H9 (cell line): ENCODE measurements around the gene EPS15. TPM values are rescaled to one million over a fixed set of nuclear protein-coding genes. Genes with fewer than 3 reads are reported as not detected.

Experiments
- DNase-seq: peaks from one replicate; pipeline ENCODE4 v3.0.0-alpha.2; 2017
- H2AFZ ChIP-seq: one replicate; pipeline ENCODE4 v1.6.1; 2013; ENCODE audit warnings: mild to moderate bottlenecking, low read length, control low read depth, moderate library complexity
- H2AK5ac ChIP-seq: 2 replicates; pipeline ENCODE4 v1.6.1; 2013; ENCODE audit warnings: low read length, control low read depth, mixed read lengths; ENCODE audit not compliant: insufficient read length
- H2BK120ac ChIP-seq: one replicate; pipeline ENCODE4 v1.6.1; 2013; ENCODE audit warnings: low read depth, mild to moderate bottlenecking, low read length, control low read depth, inconsistent platforms; ENCODE audit not compliant: poor library complexity, severe bottlenecking
- H2BK12ac ChIP-seq: 2 replicates; pipeline ENCODE4 v1.6.1; 2013; ENCODE audit warnings: low read length, control low read depth, mixed read lengths, low read depth; ENCODE audit not compliant: insufficient read length
- H2BK15ac ChIP-seq: 2 replicates; pipeline ENCODE4 v1.6.1; 2013; ENCODE audit warnings: low read depth, low read length, control low read depth
- H2BK20ac ChIP-seq: one replicate; pipeline ENCODE4 v1.6.1; 2013; ENCODE audit warnings: low read depth, mild to moderate bottlenecking, low read length, control low read depth, inconsistent platforms; ENCODE audit not compliant: poor library complexity, severe bottlenecking
- H2BK5ac ChIP-seq: 2 replicates; pipeline ENCODE4 v1.6.1; 2013; ENCODE audit warnings: low read length, control low read depth, mixed read lengths; ENCODE audit not compliant: insufficient read length
- H3K14ac ChIP-seq: 2 replicates; pipeline ENCODE4 v1.6.1; 2013; ENCODE audit warnings: low read length, control low read depth; ENCODE audit not compliant: insufficient read depth
- H3K18ac ChIP-seq: 2 replicates; pipeline ENCODE4 v1.6.1; 2013; ENCODE audit warnings: low read depth, mild to moderate bottlenecking, mixed read lengths, low read length, control low read depth; ENCODE audit not compliant: insufficient read length
- H3K23ac ChIP-seq: 2 replicates; pipeline ENCODE4 v1.6.1; 2013; ENCODE audit warnings: low read length, control low read depth, mixed read lengths, low read depth; ENCODE audit not compliant: insufficient read length
- H3K23me2 ChIP-seq: 2 replicates; pipeline ENCODE4 v1.6.1; 2013; ENCODE audit warnings: low read depth, mild to moderate bottlenecking, mixed read lengths, low read length, control low read depth; ENCODE audit not compliant: insufficient read length, poor library complexity, severe bottlenecking
- H3K27ac ChIP-seq: 2 replicates; pipeline ENCODE4 v1.5.1; 2013; ENCODE audit warnings: low read length, control low read depth, mixed read lengths, low read depth; ENCODE audit not compliant: insufficient read length
- H3K27me3 ChIP-seq: 2 replicates; pipeline ENCODE4 v1.6.1; 2013; ENCODE audit warnings: low read length, control low read depth, inconsistent platforms; ENCODE audit not compliant: insufficient read depth
- H3K4ac ChIP-seq: 2 replicates; pipeline ENCODE4 v1.6.1; 2013; ENCODE audit warnings: low read depth, mild to moderate bottlenecking, control low read depth, inconsistent platforms, low read length, moderate library complexity
- H3K4me1 ChIP-seq: 2 replicates; pipeline ENCODE4 v1.6.1; 2013; ENCODE audit warnings: low read length, control low read depth, inconsistent platforms; ENCODE audit not compliant: insufficient read depth
- H3K4me2 ChIP-seq: 2 replicates; pipeline ENCODE4 v1.6.1; 2013; ENCODE audit warnings: low read length, control low read depth, mixed read lengths; ENCODE audit not compliant: insufficient read length, insufficient read depth
- H3K56ac ChIP-seq: 2 replicates; pipeline ENCODE4 v1.6.1; 2013; ENCODE audit warnings: low read depth, mild to moderate bottlenecking, mixed read lengths, low read length, control low read depth; ENCODE audit not compliant: insufficient read length
- H3K79me1 ChIP-seq: 2 replicates; pipeline ENCODE4 v1.6.1; 2013; ENCODE audit warnings: low read depth, mild to moderate bottlenecking, moderate library complexity, low read length, control low read depth, inconsistent platforms; ENCODE audit not compliant: insufficient read depth, poor library complexity, severe bottlenecking
- H3K79me2 ChIP-seq: 2 replicates; pipeline ENCODE4 v1.6.1; 2013; ENCODE audit warnings: low read length, control low read depth, inconsistent platforms; ENCODE audit not compliant: insufficient read depth
- H3K9ac ChIP-seq: 2 replicates; pipeline ENCODE4 v1.6.1; 2013; ENCODE audit warnings: low read length, control low read depth, mixed read lengths; ENCODE audit not compliant: insufficient read length; ENCODE audit errors: extremely low read depth
- H3K9me3 ChIP-seq: one replicate; pipeline ENCODE4 v1.6.1; 2013; ENCODE audit warnings: low read depth, low read length, inconsistent platforms; ENCODE audit not compliant: control insufficient read depth
- H3T11ph ChIP-seq: one replicate; pipeline ENCODE4 v1.6.1; 2013; ENCODE audit warnings: mild to moderate bottlenecking, low read length, control low read depth, inconsistent platforms
- H4K20me1 ChIP-seq: one replicate; pipeline ENCODE4 v1.6.1; 2013; ENCODE audit not compliant: control insufficient read depth, insufficient read length, insufficient read depth
- H4K5ac ChIP-seq: 2 replicates; pipeline ENCODE4 v1.6.1; 2013; ENCODE audit warnings: low read depth, mild to moderate bottlenecking, mixed read lengths, low read length, control low read depth; ENCODE audit not compliant: insufficient read length
- H4K8ac ChIP-seq: replicated peaks from 2 replicates; pipeline ENCODE4 v1.6.1; 2013; ENCODE audit warnings: low read length, control low read depth, mixed read lengths, low read depth; ENCODE audit not compliant: insufficient read length
- H4K91ac ChIP-seq: 2 replicates; pipeline ENCODE4 v1.6.1; 2013; ENCODE audit warnings: low read depth, mild to moderate bottlenecking, moderate library complexity, mixed read lengths, low read length, control low read depth; ENCODE audit not compliant: insufficient read length
- H3K27ac Mint-ChIP-seq, 3 experiments: 2 replicates in 2 of 3; 3 replicates in 1 of 3; pipeline ENCODE4 v1.8.0; 2020 to 2021; ENCODE audit warnings: mixed read lengths in 3 of 3, mild to moderate bottlenecking in 1 of 3, moderate library complexity in 1 of 3
- H3K27me3 Mint-ChIP-seq: 2 replicates; pipeline ENCODE4 v1.8.0; 2021; ENCODE audit warnings: low read depth, mild to moderate bottlenecking, moderate library complexity, mixed read lengths
- H3K36me3 Mint-ChIP-seq, 3 experiments: 2 replicates in 2 of 3; 3 replicates in 1 of 3; pipeline ENCODE4 v1.8.0; 2020 to 2021; ENCODE audit warnings: low read depth in 3 of 3, mixed read lengths in 3 of 3; ENCODE audit not compliant: insufficient read depth in 1 of 3
- H3K4me1 Mint-ChIP-seq, 2 experiments: 2 replicates each; pipeline ENCODE4 v1.8.0; 2020; ENCODE audit warnings: mixed read lengths in 2 of 2
- H3K4me3 Mint-ChIP-seq, 2 experiments: 2 replicates in 1 of 2; 3 replicates in 1 of 2; pipeline ENCODE4 v1.8.0; 2020 to 2021; ENCODE audit warnings: mild to moderate bottlenecking in 2 of 2, mixed read lengths in 2 of 2, moderate library complexity in 1 of 2
- H3K9me3 Mint-ChIP-seq, 2 experiments: 2 replicates in 1 of 2; 3 replicates in 1 of 2; pipeline ENCODE4 v1.8.0; 2020; ENCODE audit warnings: mild to moderate bottlenecking in 2 of 2, mixed read lengths in 2 of 2, moderate library complexity in 1 of 2
- CTCF ChIP-seq: fragments of 200-600 bp; sonication (generic); conservative IDR thresholded peaks from 3 replicates; pipeline ENCODE4 v1.8.0; 2021; ENCODE audit warnings: antibody characterized with exemption, mild to moderate bottlenecking
- WGBS: extraction: QIAGEN DNeasy Blood & Tissue Kit; methylation state at CpG from one replicate; pipeline ENCODE4 v1.1.7; 2013; ENCODE audit warnings: missing lambda C conversion rate, low lambda C conversion rate, mixed read lengths; ENCODE audit not compliant: insufficient read length; ENCODE audit errors: extremely low coverage; 5-methylcytosine and 5-hydroxymethylcytosine counted together
- total RNA-seq: library from RNA; stranded (reverse); gene quantifications from 2 replicates; pipeline ENCODE4 v1.2.1, GENCODE V29; 2021

Gene EPS15
- total RNA-seq, 1 experiment from 2014 or later: 44.1 TPM

GRCh38 chr1:51520700-51521248, 1.7 kb upstream of the EPS15 start:
- Histone ChIP-seq H3K18ac (no peak overlapping the region), H2BK12ac (no peak overlapping the region), H2BK5ac (no peak overlapping the region), H3K79me1 (peaks cover 2% of the 10 kb centered on the region), H4K5ac (no peak overlapping the region), H3T11ph (no peak overlapping the region), H2BK120ac (no peak overlapping the region), H3K4me1 (no peaks in the 10 kb centered on the region), H3K27me3 (no peaks in the 10 kb centered on the region), H3K4ac (no peak overlapping the region), H3K9ac (no peak overlapping the region), H4K20me1 (no peaks in the 10 kb centered on the region), H2BK20ac (no peak overlapping the region), H3K79me2 (no peaks in the 10 kb centered on the region; the same call in 1 of the 2 replicates), H4K8ac (no peak overlapping the region), H3K23me2 (peaks cover 8% of the 10 kb centered on the region), H2AK5ac (no peak overlapping the region), H4K91ac (no peak overlapping the region), H2BK15ac (no peak overlapping the region), H3K56ac (no peak overlapping the region), H3K14ac (no peak overlapping the region), H2AFZ (no peak overlapping the region), H3K27ac (no peak overlapping the region), H3K23ac (no peak overlapping the region), H3K4me2 (no peak overlapping the region), H3K9me3 (no peaks in the 10 kb centered on the region)
- peaks cover 19 to 23% of the 10 kb centered on the region in 2 experiments for H3K4me1 Mint-ChIP-seq
- H3K9me3 Mint-ChIP-seq: no peaks in the 10 kb centered on the region
- WGBS: no CpG with 5 or more reads among the region's 3 CpGs
- no peak overlapping the region for H3K4me3 Mint-ChIP-seq
- no peak overlapping the region for H3K27ac Mint-ChIP-seq
- DNase-seq: no peak
- no peaks in the 10 kb centered on the region for H3K36me3 Mint-ChIP-seq
- no peak for TF ChIP-seq CTCF
- no peaks in the 10 kb centered on the region for H3K27me3 Mint-ChIP-seq
